ENCODE data around the gene CCDC13.
"Not testable (repeated sequence)": the region's sequence is repeated elsewhere in the genome, so short reads cannot be mapped to it uniquely, and the experiment has no call there.

The CCDC13 gene, protein sequence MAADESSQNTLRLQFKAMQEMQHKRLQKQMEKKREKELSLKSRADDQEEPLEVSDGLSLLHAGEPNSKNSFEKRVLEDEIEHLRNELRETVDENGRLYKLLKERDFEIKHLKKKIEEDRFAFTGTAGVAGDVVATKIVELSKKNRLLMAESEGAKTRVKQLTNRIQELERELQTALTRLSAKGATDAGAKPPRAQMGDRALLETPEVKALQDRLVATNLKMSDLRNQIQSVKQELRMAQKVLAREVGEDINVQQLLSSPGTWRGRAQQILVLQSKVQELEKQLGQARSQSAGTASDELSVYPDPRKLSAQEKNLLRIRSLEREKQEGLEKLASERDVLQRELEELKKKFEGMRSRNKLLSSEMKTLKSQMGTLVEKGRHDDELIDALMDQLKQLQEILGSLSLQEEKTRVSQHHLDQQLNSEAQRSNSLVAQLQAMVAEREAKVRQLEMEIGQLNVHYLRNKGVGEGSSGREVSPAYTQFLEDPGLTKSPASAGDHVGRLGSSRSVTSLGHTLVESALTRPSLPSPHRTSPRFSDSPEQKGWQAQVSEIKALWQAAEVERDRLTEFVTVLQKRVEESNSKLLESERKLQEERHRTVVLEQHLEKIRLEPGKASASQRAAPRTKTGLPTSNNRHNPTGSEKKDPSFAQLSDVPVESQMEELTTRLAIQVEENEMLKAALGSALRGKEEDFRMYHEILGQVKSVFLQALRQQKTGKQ

DNA sequence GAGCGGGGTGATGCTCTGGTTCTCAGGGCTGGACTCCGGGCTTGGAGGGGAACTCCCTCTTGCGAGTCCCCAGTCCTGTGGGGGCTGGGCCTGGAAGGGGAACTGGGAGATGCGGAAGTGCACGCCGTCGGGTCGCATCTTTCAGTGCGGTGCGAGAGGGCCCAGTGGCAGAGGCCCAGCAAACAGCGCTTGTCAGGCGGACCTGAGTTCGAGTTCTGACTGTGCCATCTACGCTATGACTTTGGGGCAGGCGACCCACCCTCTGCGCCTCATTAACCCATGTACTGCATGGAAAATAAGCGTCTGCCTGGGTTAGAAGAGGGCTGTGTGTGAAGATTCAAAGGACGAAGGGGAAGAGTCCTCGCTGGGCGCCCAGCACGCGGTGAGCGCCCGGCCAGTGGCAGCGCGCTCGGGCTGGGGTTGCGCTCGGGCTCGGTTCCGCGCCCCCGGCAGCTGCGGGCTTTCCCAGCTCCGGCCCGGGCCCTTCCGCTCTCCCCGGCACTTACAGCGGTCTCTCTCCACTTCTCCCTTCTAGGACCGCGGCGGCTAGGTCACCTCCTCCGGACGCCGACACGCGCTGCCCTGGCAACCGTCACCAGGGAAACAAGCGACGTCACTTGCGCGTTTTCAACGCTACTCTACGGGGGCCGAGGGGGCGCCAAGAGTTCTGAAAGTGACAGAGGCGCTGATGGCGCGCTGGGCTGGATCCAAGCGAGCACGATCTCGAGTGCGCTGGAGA, at the start of gene CCDC13:
Gene CCDC13, minus strand, starts transcription at position 584 of the 739 bp plus-strand sequence. CDS start 14,908 bp downstream, outside the sequence.
- peak; percentile 28 to 95 (median 87) for DNase-seq

DNA sequence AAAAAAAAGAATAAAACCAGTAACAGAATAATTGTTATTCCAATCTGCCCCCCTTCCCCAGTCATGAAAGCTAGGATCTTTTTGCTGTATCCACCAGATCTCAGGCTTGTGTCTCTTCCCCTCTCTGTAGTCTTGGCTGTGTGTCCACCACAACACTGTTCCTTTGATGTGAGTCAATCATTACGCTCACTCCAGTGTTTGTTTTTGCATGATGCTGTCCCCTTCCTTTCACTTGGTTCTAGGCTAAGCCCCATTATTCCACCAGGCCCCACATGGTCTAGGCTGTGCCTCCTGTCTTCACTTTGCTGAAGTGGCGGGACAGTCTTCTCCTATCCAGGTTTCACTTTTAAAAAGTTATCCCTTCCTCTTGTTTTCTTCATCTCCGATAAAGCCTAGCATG, 49.8 kb upstream of the CCDC13 start:
- no peak for DNase-seq

DNA sequence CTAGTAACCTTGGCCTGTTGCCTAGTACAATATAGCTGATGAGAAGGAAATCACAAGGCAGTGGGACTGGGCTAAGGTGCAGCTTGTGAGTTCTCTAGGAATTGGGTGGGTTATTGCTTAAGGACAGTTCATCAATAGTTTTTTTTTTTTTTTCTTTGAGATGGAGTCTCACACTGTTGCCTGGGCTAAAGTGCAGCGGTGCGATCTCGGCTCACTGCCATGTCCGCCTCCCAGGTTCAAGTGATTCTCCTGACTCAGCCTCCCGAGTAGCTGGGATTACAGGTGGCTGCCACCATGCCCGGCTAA, 47.6 kb upstream of the CCDC13 start:
- no peak for DNase-seq

DNA sequence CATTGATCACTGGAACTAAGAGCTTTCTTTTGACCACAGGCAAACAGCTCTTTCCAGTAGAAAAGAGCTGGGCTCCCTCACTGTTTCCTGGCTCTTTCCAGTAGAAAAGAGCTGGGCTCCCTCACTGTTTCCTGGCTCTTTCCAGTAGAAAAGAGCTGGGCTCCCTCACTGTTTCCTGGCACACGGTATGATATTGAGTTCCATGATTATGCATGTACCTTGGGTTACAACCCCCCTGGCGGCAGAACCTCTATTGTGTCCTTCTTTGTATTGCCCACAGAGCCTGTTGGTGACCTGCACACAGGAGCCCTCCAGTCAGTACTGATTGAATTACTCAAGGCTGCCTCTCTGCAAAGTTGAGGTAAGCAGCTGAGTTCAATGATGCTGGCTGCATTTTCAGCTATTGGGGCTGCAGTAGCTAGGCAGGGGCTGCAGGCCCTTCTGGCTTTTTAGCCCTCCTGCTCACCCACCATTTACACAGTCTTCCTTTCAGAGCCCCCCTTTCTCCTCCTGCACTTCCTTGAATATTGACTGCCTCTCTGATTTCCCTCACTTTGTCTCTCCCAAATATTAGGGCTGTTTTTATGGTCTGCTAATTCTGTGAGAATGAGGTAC, 46.4 kb upstream of the CCDC13 start:
- peak in 1 of 51 donors; percentile 15 for DNase-seq

DNA sequence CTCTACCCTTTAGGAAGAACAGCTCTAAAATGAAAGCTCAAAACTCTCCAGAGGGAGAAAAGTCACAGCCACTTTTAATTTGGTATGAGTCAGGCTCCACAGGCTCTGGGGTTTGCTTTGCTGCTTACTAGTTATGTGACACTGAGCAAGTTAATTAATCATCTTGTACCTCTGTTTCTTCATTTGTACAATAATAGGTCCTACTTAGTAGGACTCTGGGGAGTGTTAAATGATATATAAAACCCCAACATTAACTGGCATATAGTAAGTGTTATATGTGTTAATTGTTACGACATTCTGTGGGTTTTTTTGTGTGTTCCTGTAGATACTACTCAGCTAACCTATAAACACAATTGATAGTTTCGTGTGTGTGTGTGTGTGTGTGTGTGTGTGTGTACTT, 42.8 kb upstream of the CCDC13 start:
- peak in 1 of 51 donors; percentile 1 for DNase-seq

DNA sequence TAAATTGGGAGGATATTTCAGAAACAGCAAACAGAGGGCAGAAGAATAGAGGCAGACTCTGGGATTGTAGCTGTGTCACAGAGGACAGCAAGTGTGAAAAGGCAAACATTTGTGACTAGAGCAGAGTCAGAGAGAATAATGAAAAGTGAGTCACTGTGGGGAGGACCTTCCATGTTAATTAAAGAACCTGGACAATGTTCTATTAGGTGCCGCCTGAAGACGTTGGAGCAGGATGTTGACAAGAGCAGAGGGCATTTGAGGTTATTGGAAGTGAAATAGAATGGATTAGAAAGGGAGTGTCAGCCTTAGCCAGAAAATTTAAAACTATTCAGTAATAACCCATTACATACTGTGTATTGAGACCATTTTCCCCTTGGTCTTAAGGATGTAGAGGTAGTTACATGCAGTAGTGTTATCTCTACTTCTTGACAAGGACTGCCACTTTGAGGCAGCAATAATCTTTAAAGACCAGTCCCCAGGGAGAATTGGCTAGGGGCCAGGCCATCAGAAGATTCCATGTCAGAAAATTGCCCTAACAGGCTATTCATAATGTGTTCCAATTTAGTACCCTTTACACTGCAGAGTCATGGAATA, 42.0 kb upstream of the CCDC13 start:
- no peak for DNase-seq

DNA sequence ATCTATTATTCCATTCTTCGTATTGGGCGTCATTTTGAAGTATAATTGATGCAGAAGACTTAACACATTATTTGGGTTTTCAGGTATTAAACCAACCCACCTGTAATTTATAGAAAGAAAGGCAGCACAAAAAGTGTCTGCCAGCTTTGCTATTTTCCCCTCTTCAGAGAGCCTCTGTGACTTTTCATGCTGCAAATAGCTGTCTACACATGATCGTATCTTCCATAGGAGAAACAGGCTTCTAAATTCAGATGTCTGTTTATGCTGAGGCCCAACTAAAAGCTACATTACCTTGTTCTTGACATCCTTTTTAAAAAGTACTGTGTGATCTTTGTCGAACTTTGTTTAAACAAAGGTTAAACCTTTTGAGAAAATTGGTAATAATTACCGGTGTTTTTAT, 41.2 kb upstream of the CCDC13 start:
- no peak for DNase-seq

DNA sequence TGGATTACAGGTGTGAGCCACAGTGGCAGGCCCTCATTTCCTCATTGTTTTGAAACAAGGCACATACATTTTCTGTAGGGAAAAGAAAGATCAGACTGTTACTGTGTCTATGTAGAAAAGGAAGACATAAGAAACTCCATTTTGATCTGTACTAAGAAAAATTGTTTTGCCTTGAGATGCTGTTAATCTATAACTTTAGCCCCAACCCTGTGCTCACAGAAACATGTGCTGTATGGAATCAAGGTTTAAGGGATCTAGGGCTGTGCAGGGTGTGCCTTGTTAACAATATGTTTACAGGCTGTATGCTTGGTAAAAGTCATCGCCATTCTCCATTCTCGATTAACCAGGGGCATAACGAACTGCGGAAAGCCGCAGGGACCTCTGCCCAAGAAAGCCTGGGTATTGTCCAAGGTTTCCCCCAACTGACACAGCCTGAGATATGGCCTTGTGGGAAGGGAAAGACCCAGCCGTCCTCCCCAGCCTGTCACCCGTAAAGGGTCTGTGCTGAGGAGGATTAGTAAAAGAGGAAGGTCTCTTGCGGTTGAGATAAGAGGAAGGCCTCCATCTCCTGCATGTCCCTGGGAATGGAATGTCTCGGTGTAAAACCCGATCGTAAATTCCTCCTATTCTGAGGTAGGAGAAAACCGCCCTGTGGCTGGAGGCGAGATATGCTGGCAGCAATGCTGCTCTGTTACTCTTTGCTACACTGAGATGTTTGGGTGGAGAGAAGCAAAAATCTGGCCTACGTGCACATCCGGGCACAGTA, 38.2 kb upstream of the CCDC13 start:
- not testable (repeated sequence) for DNase-seq

DNA sequence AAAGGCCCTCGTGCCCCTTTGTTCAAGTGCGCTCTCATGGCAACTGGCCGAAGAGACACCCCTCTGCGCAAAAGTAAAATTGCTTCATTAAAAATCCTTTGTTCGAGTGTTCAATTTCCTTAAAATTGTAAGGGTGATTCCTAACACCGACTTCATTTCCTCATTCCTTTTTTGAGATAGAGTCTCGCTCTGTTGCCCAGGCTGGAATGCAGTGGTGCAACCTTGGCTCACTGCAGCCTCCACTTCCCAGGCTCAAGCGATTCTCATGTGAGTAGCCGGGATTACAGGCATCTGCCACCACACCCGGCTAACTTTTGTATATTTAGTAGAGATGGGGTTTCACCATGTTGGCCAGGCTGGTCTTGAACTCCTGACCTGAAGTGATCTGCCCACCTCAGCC, 37.7 kb upstream of the CCDC13 start:
- not testable (repeated sequence) for DNase-seq

DNA sequence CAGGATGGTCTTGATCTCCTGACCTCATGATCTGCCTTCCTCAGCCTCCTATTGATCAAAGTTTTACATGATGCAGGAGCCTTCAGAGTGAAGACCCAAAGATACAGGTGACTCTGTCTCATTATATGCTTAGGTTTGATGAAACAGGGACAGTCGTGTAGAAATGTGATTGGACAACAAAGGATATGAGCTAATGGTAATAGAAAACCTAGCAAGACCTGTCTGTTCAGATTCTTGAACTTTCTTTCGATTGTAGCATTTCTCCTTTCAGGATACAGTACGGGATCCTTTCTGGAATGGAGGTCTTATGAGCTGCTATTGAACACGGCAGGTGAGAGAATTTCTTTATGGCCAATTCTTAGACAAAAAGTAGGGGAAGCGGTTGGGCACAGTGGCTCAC, 36.1 kb upstream of the CCDC13 start, which contains the start of gene ACKR2:
Gene ACKR2, plus strand, starts transcription at position 244 of the 400 bp plus-strand sequence. CDS start 55,058 bp downstream, outside the sequence.
- no peak for DNase-seq

DNA sequence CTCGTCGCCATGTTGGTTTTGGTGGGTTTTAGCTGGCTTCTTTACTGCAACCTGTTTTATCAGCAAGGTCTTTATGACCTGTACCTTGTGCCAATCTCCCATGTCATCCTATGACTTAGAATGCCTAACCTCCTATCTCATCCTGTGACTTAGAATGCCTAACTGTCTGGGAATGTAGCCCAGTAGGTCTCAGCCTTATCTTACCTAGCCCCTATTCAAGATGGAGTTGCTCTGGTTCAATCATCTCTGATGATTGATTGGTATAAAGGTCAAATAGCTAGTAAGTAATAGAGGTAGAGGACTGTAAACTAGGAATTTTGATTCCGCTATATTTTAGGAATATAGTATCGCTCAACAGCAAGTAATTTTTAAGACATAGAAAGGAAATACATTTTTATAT, 34.9 kb upstream of the CCDC13 start:
- DNase-seq: no peak

DNA sequence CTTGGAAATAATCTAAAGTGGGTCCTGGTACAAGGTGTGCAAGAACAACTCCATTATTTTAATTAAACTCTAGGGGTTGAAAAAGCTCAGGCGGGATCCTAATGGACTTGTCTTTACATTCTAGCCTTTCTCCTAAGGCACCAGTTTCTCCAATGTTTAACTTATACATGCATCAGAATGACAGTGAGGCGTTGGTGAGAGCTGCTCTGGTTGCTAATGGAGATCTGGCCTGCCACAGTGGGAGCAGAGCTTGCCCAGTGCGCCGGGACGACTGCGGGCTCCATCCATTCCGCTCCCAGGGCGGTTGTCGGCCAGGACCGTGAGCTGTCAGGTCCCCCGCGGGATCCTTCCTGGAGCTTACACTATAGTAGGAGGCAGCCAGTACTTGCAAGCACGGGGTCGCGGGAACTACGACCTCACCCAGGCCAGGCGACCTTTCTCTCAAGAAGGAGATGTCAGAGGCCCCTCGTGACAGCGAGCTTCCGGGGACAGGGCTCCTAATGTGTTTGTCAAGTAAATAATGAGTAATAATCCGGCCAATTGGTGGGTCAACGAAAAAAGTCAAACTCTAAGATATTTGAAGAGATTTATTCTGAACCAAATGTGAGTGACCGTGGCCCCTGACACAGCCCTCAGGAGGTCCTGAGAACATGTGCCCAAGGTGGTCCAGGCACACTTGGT, 32.2 kb upstream of the CCDC13 start:
- DNase-seq: peak in 26 of 51 donors; percentile 5 to 51 (median 16)

DNA sequence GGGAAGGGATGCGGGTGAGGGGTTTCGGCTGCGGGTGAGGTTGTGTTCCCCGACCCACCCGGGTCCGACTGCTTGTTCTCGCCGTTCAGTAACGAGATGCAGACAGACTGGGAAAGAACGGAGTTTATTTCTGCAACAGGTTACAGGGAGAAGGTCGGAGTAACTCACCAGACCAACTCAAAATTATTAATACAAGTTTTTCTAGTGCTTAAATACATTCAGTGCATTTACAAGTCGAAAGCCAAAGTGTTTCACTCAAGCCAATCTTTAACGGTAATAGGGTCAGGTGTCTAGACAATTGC, 31.7 kb upstream of the CCDC13 start:
- no peak for DNase-seq

DNA sequence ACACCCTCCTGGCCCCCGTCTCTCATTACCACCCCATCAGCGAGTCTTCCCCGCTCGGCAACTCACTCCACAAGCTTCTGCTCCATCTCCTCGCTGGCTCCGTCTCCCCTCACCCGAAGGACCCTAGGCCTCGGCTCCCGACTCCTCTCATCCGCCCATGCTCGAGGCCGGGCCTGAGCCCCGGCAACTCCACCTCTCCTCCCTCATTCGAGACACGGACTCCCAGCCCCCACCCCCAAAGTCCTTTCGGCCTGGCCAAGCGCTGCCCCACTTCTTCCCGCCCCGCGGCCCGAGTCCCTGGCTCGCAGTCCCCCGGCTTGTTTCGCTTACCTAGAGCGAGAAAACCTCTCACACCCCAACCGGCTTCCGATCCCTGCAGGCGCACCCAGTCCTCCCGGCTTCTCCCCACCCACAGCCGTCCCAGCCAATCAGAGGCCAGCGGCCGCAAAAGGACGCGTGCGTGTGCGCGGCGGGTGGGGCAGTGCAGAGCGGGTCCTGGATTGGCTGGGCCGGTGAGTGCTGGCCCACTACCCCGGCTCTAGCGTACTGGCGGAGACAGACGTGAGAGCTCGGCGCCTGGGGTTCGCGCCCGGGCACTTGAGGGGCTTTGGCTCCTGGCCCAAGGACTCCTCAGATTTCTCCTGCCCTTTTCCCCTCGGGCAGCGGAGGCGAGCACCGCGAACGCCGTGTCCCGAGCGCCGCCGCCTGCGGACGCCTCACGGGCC, 31.2 kb upstream of the CCDC13 start, which contains the start of gene HIGD1A:
Gene HIGD1A, minus strand, starts transcription at position 385 of the 725 bp plus-strand sequence. CDS start 10,237 bp downstream, outside the sequence.
- peak; percentile 64 to 98 (median 95) for DNase-seq

DNA sequence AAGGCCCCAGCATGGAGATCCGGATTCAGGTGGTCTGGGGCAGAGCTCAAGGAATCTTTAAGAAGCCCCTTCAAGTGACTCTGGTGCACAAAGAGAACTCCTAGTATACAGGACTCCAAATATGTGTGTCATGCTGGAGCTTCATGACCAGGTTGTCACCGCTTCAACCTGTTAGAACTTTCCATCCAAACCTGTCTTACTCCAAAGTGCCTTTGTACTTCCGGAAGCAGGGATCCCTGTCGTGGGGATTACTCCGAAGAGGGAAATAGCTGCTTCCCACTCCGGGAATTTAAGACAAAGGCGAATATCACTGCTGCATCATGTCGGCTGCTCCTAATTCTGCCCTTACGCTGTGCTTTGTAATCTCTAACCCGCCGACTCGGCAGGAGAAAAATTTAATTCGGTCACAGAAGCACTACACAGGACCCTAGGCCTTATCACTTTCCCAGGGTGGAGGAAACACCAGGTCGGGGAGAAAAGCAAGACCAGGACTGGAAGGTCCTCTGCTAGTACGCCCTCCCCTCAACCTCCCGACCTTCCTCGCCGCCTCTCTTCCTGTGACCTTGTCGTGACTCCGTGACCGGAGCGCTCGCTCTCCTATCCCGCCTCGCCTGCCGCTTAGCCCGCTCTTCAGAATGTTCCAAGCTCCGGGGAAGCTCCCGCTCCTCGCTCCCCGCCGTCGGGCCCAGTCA, 30.5 kb upstream of the CCDC13 start:
- DNase-seq: peak in 23 of 51 donors; percentile 15 to 80 (median 53)

DNA sequence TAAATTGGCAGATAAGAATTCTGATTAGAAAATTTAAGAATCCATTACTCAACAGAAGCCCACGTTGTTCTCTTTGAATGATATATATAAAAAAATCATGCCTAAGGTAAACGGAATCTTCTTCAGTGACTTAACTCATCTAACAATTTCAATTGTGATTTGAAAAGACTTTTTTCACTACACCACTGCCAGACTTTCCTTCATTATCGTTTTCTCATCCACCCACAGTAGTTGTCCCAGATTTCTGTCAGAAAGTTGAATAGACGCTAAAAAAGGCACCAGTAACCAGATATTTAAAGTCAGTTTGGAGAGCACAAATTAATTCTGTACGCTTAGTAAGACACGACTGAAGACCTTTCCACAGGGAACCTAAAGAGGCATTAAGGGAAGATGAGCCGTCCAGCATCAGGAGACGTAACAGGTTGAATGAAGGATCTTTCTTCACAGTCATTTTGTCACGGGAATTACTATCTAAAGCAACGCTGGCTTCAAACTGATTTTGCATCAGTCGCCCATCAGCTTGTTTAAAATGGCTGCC, 29.9 kb upstream of the CCDC13 start:
- DNase-seq: no peak

DNA sequence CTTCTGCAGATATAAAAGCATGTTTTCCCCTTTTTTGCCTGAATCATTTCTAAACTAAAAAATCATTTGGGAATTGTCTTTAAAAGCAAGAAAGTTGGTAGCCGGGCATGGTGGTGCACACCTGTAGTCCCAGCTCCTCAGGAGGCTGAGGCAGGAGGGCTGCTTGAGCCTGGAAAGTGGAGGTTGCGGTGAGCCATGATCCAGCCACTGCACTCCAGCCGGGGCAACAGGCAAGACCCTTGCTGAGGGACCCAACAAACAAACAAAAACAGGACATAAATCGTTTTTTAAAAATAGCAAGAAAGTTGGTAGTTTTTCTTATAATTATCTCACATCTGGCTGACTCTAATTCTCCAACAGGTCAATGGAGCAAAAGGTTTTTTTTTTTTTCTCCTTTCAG, 28.7 kb upstream of the CCDC13 start:
- DNase-seq: no peak

DNA sequence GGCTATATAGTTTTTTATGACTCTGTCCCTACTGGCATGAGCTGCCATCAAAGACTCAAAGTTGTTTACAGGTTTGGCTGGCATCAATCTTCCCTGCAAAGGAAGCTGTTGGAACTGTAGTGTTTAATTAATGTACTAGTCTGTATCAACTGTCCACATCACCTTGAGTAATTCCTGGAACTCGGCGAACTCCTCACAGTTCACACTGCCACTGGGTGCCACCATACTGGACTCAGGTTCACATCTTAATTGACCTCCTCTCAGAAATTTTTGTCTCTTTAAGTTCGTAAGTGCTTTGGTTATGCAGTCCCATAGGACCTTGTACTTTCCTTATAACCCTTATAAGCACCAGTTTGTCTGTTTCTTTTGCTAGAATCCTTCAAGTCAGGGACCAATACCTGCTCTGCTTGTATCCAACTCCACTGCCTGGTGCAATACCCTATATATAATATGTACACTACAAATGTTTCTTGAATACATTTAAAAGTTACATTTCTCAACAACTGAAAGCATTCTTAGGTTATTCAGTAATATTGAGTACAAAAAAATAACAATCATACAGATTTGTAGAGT, 28.1 kb upstream of the CCDC13 start:
- no peak for DNase-seq

Measured in hypothalamus (tissue), 51 donors.